HG03159 (cell line): ENCODE results near the gene RHOBTB3.

Experiments
- ATAC-seq: cut with Tn5 transposase; IDR thresholded peaks from one replicate; pipeline ENCODE4 v1.9.1; 2021; ENCODE audit warnings: mild to moderate bottlenecking, moderate library complexity; ENCODE audit not compliant: unreplicated experiment

The RHOBTB3 gene

DNA sequence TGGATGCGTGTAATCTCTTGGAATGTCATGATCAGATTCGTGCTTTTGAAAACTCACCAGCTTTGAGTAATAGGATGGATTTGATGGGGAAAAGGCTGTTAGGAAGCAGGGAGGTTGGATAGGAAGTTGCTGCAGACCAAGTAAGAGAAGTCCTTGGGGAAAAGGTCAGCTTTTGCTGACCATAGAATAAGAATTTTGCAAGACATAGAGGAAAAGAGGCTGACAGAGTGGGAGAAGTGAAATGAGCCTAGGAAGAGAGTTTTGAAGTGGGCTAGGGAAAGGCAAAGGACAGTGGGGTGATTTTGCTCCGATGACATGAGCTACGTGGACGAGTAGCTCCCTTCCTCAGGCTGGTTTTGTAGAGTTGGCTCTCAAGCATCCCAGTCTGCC, 31.5 kb downstream of the RHOBTB3 start:
- no peak for ATAC-seq

DNA sequence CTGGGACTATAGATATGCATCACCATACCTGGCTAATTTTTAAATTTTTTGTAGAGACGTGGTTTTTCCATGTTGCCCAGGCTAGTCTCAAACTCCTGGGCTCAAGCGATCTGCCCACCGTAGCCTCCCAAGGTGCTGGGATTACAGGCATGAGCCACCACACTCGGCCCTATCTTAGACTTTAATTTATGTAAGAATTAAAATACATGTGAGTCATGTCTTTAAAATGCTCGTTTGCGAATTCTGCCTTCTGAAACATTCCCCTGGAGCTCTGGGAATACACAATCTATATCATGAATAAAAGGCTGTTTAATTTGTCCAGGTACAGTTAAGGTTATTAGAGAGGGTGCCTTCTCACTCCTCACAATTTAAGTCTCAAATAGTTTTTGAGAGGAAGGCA, 32.8 kb downstream of the RHOBTB3 start:
- ATAC-seq = no peak

DNA sequence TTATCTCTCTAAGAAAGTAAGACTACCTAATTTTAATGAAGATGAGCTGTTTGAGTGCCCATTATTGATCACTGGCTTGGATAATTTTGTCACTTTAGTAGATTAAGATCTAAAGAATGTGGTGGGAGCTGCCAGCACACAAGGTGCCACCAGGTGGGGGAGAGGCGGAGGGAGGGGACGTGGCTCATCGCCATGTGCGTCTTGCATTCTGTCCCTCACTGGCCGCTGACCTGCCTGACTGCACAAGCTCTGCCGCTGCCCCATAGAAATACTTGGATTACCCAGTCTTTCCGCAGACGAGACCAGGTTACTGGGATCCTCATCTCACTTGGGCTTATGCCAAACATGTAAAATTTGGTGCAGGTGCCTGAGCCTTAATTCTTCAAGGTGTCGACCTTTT, 37.6 kb downstream of the RHOBTB3 start:
- no peak for ATAC-seq

DNA sequence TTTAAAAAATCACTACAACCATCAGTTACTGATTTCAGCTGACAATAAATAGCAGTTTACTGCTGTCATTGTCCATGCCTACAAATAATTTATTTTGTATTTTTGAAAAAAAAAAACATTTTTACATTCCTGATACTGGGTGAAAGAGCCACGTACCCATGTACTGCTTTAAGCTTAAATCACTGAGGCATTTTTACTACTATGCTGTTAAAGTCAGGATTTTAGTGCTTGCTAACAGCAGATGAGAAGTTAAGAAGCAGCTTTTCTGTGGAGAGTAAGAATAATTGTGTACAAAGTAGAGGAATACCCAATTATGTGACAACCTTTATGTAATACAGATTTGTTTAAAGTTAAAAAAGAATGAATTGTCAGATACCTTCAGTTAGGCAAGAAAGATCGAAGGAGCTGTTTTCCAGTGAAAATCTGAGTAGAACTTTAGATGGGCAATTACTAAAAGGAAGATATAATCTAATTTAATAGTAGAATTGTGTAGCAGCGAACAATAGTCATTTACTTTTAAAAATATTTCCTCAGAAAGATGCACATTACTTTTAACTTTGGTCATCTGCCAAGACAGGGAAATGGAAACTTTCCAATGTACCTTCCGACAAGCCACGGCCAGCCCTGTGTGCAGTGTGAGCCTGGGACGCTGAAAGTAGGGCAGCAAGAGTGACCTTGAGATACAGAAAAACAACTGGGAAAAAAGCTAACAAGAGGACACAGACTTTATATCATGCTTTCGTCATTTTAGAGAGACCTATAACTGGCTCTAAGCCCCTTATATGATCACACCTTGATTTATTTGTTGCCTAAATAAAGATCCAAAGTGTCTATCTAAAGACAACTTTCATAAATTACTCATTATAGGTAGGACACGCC, 39.9 kb downstream of the RHOBTB3 start:
- no peak for ATAC-seq

DNA sequence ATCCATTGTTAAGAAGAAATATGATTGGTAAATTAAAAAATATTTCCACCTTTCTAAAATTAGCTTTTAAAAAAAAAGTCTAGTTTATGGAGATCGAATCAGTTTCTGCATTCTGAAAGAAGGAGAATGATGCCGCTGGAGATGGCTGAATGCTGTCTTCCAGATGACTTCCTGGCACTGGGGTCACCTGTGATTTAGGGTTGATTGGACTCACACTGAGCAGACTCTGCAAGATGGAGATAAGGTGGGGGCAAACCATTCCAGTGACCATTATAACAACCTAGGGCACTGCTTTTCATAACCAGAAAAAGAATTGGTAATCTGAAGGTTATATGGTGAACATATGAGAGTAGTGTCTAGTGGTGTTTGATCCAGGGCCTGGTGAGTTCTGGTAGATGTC, 40.8 kb downstream of the RHOBTB3 start:
- no peak for ATAC-seq

DNA sequence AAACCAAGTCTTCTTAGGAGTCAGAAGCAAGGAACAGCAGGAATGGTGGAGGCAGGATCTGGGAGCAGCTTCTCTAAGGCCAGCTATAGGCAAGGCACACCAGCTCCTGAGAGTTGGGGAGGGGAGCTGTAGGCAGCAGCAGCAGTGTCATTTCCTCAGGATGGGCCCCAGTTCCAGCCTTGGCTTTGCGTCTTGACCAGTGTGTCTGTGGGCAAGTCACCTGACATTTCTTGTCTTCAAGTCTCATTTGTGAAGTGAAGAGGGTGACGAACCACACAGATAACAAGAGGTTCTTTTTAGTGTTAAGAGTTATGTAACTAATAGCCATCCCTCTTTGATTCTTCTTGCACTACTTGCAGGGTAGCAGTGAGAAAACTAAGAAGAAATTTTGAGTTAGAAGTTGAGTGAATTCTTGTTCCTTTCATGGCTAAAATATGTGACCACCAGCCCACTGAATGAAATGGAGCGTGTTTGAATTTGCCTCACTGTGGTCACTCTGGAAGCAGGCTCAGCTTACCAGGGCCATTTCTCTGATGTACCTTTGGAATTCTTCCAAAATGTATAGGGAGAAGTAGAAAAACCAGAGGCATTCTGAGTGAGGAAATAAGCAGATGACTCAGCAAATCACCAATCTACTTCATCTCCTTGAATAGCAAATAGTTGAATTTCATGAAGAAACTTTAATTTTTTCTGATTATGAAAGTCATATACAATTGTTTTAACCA, 42.4 kb downstream of the RHOBTB3 start:
- no peak for ATAC-seq

DNA sequence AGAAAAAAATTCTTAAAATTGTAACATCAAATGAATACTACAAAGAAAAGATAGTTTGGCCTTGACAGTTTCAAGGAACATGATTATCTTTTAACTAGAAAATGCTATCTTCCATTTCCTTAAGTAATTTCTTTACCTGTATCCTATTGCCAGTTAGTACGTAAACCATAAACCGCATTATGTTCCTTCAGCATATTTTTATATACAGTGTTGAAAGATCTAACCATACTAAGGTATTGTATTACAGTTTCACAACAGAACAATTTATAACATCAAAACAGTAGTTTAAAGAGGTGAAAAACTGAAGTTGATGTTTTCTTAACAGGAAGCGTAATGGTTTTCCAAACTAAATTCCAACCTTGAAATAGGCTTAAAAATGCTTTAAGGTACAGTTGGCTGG, 46.3 kb downstream of the RHOBTB3 start:
- no peak for ATAC-seq

DNA sequence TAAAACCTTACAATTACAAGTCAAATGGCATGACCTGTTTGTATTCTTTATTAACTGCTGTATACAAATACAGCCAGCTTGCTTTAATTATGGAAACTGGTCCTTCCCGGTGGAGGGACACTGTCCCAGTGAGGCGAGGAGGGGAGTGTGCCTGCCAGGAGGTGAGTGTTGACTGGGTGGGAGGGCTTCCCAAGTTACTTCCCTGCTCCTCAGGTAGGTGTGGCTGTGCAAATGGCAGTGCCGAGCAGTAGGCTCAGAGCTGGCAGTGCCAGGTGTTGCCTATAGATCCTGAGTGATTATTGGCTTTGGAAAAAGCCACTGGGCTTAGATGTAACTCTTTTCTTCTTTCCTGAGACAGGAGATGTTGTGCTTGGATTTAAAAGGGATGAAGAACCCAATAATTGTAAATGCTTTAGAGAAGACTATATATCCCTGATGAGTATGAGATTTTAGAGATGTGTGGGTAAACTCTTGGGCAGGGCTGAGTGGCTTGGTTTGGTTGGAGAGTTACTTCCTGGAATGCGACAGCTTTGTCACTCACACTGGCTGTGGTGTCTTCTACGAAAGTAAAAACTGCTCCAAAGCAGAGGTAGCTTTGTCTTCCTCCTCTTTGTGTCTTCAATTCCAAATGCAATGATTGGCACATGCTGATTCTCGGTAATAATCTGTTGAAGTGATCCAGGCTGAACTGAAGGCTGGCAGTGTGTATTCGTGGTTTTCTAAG, 47.7 kb downstream of the RHOBTB3 start:
- no peak for ATAC-seq

DNA sequence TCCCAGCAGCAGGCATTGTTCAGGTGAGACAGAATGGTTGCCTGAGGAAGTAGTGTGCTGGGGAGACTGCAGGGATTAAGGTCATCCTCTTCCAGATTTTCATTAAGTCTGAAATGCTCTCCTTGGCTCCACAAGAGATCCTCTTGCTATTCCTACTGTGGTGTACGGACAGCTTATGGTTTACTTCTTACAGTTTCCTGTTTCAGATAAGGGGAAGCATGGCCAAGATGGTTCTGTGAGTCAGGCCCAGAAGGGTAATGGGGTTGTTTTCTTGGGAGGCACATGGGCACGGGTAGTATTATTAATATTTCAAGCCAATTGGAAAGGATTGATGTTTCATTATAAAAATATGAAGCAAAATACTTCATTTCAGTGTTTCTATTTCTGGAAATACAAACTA, 48.5 kb downstream of the RHOBTB3 start:
- ATAC-seq = no peak

DNA sequence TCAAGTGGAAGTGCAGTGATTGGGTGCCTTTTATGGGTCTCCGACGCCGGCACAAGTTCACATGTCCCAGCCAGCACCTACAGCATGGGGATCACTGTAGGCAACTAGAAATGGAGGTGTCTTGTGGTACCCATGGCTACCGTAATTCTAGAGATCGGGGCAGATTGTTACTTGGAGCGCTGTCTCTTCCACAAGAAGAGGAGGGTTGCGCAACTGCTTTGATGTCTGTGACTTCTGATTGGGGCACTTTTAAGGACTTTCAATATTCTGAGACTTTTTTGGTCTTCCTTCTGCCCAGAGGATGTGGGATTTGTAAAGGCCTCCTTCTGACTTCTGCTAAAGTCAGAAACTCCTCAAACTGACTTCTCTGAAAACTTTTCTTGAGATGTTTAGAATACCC, 49.5 kb downstream of the RHOBTB3 start:
- no peak for ATAC-seq

DNA sequence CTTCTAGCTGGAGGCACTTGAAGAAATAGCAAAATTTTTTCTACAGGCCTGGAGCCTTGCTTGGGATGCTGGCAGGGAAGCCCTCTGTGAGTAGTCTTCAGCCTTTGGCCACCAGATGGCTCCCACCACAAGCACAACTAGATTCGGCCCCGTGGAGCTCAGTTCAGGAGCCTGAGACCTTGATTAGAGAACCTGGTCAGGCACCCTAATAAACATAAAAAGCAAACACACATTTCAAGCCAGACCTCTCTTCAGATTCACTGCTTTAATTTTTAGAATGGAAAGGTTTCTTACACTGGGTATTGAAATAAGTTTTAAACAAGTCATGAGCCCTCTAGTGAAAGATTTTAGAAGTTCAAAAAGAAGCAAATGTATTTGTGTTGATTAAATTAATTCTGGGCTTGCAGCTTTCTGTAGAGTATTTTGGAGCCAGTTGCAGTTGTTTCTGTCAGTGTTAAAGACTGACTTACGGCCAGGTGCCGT, 50.0 kb downstream of the RHOBTB3 start:
- peak; percentile 97 for ATAC-seq

DNA sequence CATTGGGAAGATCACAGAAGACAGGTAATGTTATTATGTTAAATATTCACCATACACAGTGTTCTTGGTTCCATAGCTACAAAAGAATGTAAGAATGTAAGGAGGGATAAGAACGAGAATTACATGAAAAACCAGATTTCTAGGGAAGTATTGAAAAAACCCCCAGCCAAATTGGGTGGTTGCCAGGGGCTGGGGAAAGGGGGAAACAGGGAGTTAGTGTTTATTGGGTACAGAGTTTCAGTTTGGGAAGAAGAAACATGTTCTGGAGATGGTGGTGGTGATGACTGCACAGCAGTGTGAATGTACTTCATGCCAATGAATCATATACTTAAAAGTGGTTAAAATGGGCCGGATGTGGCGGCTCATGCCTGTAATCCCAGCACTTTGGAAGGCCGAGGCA, 51.0 kb downstream of the RHOBTB3 start:
- ATAC-seq = no peak

DNA sequence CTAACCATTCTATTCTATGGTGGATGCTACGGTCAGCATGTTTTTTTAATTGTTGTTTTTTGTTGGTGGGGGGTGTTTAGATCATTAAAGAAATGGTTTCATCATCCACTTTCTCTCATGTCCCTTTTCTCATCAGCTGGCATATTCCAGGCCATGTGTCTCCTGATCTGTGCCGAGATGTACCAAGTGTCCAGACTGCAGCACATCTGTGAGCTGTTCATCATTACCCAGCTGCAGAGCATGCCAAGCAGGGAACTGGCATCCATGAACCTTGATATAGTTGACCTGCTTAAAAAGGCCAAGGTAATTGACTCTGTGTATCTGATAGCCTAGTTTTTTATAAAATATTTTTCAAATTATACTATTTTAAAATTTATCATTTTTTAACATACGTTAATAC, 52.5 kb downstream of the RHOBTB3 start:
- ATAC-seq = no peak

DNA sequence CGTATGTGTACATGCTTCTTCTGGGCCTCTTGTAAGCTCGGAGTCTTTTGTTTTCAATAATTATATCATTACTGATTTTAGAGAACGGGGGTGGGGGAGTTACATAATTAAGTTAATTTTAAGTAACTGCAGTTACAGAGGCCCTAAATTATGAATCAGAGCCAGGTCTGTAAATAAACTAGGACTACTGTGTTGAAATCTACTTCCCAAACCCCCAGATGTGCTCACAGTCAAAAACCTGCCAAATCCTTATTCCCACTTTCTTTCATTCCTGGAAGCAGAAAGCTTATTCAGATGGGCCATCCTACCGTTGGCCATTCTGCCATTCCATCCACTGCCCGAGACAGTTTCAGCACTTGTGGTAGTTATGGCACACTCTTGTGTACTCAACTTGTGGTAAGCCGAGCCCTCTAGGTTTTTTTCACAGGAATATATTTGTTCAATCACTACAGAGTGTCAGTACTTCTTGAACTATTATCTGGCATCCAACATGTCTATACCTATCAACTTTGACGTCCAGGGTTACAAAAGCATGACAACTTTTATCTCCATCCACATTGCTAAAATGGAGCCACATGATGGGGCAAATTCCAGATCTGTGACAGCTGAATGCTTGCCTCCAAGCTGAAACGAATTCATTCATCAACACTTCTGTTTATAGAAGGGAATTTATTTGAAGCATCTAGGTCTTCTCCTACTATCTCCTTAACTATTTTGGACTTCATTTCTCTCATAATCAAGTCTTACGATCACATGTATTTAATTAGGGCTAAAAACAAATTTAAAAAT, 53.6 kb downstream of the RHOBTB3 start:
- no peak for ATAC-seq

DNA sequence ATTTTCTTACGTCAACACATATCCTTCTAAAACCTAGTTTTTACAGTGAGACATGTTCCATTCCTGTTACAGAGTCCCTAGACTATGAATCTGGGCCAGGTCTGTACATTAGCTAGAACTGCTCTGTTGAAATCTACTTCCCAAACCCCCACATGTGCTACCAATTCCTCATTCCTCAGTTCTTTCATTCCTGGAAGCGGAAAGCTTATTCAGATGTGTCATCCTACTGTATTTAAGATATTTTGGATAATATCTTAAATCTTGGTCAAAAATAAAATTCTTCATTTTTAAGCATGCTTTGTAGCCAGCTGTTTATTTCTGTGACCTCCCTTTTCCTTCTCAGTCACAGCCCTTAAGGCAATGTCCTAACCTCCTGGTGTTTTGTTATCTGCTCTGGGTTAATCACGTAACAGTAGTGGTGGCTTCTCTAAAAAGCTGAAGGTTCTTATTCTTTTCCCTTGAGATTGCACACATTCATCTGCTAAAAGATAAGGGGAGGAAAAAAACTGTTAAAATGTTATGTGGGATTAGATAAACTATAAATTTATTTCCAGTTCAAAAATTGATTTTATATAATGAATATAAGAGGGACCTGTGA, 55.8 kb downstream of the RHOBTB3 start:
- no peak for ATAC-seq

DNA sequence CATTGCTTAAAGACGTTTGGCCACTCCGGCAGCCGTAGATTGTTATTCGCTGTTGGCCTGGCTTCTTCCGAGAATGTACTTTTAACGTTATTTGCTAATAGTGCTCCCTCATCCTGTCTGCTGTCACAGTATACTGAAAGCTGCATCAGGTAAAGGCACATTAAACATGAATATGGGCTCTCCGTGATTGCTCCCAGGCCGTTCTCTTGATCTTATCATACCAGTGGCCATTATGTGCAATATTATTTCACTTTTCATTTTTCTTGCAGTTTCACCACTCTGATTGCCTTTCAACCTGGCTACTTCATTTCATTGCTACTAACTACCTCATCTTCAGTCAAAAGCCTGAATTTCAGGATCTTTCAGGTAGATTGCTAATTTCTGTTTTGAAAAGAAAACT, 57.4 kb downstream of the RHOBTB3 start:
- ATAC-seq = no peak

DNA sequence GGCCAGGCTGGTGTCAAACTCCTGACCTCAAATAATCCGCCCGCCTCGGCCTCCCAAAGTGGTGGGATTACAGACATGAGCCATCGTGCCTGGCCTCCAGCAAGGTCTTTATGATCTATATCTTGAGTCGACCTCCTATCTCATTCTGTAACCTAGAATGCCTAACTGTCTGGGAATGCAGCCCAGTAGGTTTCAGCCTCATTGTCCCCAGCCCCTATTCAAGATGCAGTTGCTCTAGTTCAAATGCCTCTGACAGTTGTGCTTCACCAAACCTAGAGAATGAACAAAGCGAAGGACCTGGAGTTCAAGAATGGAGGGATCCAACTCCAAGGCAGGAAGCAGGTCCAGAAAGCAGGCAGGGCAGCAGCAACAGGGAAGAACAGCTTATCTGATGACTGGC, 60.6 kb downstream of the RHOBTB3 start:
- ATAC-seq = no peak

DNA sequence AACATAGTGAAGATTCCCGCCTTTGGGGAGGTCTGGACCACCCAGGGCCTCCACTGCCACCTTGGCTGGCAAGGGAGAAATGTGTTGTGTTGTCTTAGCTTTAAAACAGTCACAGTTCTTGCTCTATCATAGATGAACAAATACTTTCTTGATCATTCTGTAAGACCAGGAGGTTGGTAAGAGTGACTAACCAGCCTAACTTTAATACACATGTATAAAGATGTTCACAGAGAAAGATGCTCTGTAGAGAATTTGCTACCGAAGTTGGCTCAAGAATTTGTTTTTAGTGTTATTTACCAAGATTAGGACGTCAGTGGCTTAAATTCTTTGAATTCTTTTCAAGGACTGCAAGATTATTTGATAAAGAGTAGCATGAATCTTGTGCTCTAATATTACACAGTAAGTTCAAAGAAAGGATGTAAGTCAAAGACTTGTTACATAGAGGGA, 63.0 kb downstream of the RHOBTB3 start:
- ATAC-seq = no peak

DNA sequence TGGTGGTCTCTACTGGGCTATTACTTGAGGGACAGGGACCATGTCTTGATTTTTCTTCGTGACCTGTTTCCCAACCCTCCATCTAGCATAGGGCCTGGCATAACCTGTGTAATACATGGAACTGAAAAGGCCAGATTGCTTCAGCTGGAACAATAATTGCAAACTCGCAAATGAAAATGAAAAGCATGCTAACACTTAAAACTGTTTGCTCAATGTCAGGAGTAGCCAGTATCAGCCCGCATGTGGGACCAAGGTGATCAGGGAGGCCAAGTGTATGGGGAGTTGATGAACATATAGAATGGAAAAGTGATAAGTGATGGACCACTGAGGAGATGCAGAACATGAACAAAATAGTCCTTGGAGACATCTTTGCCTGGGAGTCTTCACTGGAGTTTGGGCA, 66.2 kb downstream of the RHOBTB3 start:
- ATAC-seq = no peak

DNA sequence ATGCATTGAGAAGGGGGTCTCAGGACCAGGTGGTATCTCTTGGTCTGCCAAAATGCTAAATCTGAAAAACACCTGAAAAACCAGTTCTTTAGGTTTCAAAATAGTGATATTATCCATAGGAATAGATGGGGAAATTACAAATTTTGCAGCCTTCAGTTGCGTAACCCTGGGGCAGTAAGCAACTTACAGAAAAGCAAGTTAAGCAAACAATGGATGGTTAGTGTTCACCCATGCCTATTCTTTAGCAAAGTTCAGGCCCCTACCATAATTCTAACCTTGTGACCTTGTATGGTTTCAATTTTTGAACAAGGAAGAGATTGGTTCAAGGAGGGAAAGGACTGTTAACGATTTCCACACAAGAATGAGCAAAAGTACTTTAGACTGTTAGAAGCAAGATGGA, 66.9 kb downstream of the RHOBTB3 start:
- no peak for ATAC-seq
